Stomach (tissue), 4 donors: ENCODE results near the gene ZFP62.

Experiments used
- CTCF ChIP-seq, 7 experiments: fragments of 450-650 bp in 4 of 7; fragments of 200-600 bp in 3 of 7; sonication (generic) in 3 of 7; IDR thresholded peaks; one replicate each; pipeline ENCODE4 v1.5.1; 2016 to 2019; ENCODE audit warnings: antibody characterized with exemption in 7 of 7, control low read depth in 2 of 7, mild to moderate bottlenecking in 1 of 7
- POLR2AphosphoS5 ChIP-seq, 3 donors: sonication (generic); formaldehyde crosslinking; IDR thresholded peaks; one replicate each; pipeline ENCODE4 v1.6.1; 2016; ENCODE audit warnings: antibody characterized with exemption in 3 of 3

- TF ChIP-seq CTCF (IDR thresholded peaks at IDR 0.05): no peak
- TF ChIP-seq POLR2AphosphoS5 (IDR thresholded peaks at IDR 0.05): no peak
These were observed 59.3 kb downstream of the ZFP62 start for GRCh38 chr5:180801596-180802324.
